Activated effector memory CD4-positive, alpha-beta T cell treated with Interleukin-2 at 50 U/mL for 16 hours (primary cell): ENCODE results near the gene SRSF4.

Experiments used
- DNase-seq: peaks from one replicate; pipeline ENCODE4 v3.0.0-alpha.2; 2020

The SRSF4 gene

GRCh38 chr1:29200906-29201594 lies 19.4 kb upstream of the SRSF4 start:
- no peak for DNase-seq

DNA sequence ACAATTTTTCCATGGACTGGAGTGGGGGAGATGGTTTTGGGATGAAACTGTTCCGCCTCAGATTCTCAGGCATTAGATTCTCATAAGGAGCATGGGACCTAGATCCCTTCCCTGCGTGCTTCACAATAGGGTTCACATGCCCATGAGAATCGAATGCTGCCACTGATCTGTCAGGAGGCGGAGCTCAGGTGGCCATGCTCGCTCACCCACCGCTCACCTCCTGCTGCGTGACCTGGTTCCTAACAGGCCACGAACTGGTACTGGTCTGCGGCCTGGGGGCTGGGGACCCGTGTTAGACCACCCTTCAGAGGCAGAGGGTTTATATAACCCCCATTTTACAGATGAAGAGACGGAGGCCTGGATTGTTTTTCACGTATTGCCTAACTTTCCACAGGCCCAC lies 16.3 kb upstream of the SRSF4 start:
- no peak for DNase-seq

DNA sequence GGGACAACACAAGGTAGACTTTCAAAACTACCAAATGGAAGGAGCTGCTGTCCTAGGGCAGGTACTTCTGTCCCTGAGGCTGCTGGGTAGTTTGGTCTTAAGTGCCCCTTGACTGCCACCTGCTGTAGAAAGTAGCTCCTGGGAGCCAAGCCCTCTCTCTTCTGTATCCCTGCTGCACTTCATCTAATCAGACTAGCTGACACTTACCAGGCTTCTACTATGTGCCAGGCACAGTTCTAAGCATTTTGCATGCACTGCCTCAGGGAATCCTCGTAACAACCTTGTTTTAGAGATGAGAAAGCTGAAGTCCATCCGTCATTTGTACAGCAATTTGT lies 15.9 kb upstream of the SRSF4 start:
- peak; percentile 11 for DNase-seq

DNA sequence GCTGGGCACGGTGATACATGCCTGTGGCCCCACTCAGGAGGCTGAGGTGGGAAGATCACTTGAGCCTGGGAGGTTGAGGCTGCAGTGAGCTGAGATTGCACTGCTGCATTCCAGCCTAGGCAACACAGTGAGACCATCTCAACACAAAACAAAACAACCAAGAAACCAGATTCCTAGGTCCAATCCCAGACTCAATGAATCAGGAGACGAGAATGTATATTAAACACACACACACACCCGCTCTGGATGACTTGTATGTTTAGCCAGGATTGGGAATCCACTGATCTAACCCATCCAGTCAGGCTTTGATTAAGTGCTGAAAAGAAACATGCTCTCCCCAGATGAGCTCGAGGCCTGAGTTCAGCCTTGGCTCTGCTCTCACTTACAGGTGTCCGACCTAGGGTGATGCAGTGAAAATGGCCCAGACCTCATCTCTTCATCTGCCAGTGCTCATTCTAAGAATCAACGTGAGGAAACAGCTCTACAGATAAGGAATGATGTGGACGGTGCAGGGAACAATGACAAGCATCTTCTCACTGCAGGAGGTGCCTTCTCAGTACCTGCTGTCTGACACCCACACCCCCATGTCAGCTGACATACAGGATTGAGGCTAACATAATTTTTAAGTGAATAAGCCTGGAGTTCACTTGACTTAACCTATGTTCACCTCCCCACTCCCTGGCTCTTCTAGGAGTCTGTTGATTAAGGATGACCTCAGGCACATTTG lies 15.3 kb upstream of the SRSF4 start:
- no peak for DNase-seq

GRCh38 chr1:29195881-29196291 lies 14.2 kb upstream of the SRSF4 start:
- DNase-seq = no peak

DNA sequence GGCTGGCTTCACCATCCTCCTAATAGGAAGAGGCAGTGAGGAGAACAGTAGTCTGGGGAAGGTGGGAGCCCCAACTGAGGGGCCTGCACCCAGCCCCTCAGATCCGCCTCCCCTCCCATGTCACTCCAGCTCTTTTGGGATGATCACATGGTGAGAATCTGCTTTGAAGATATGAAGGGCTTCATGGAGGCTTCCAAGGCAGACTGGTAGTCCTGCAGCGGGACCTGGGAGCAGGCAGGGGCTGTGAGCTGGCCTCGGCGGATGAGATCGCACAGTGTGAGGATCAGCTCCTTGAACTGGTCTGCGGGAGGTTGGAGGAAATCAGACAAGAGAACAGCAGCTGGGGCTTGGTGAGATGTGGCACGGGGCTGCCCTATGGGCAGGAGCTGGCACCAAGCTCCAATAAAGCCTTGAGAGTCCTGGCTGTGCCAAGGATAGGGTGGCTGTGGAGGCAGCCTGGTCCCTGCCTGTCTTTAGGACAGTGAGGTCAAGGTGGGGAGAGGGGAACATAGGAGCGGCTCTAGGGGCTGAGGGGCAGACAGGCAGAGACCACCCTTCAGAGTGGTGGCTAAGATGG lies 12.3 kb upstream of the SRSF4 start:
- DNase-seq = no peak

- DNase-seq = no peak
Observed at GRCh38 chr1:29190718-29191117, 9.0 kb upstream of the SRSF4 start.

- no peak for DNase-seq
Observed at GRCh38 chr1:29186707-29187106, 5.0 kb upstream of the SRSF4 start.

DNA sequence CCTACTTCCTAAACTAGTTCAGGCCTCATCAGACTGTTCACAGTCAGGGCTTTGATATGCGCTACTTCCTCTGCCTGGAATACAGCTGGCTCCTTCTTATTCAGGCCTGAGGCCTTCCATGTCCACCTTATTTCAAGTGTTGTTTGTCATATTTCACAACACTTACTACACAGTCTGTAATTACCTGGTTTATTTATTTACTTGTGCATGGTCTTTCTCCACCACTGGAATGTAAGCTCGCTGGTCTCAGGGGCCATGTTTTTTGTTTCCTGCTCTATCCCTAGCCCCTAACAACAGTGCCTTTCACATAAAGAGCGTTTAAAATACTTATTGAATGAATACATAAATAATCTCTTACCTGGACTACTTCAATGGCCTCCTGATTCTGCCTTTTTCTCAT lies 4.6 kb upstream of the SRSF4 start:
- no peak for DNase-seq

- no peak for DNase-seq
Observed at GRCh38 chr1:29183287-29183686, 1.6 kb upstream of the SRSF4 start.

GRCh38 chr1:29180497-29181412 lies 945 bp downstream of the SRSF4 start:
- DNase-seq = no peak

GRCh38 chr1:29179641-29180184 lies 2.0 kb downstream of the SRSF4 start:
- no peak for DNase-seq

DNA sequence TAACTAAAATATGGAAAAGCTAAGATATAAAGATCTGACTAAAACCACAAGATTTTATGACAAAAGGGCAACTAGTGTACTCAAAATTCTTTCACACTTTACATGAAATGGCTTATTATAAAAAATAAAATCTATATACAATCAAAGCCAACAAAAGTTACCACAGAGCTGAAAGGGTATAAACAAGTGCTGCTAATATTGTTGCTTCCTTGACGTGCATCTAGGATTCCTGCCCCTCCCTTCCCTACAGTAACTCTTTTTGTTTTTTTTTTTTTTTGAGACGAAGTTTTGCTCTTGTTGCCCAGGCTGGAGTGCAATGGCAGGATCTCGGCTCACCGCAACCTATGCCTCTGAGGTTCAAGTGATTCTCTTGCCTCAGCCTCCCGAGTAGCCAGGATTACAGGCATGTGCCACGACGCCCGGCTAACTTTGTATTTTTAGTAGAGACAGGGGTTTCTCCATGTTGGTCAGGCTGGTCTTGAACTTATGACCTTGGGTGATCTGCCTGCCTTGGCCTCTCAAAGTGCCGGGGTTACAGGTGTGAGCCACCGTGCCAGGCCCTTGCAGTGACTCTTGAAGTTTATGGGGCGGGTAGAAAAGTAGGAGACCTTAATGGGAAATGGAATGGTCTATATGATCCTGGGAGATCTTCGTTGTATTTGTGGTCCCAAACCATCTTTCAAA lies 4.5 kb downstream of the SRSF4 start:
- DNase-seq = no peak

DNA sequence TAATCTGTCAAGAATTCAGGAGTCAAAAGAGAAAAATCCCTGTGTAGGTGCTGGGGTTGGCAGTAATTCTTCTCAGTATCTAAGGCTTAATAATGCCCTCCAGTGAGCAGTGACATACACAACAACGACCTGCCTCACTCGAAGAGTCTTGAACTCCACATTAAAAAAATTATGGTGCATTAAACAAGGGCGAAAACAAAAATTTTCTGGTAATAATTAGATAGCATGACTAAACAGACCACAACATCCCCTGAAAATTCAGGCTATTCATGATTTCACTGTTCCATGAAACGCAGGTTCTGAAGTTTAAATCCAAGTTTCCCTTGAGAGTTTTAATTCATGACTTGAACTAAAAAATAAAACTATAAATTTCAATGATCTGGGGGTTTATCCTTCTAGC lies 5.1 kb downstream of the SRSF4 start:
- no peak for DNase-seq

DNA sequence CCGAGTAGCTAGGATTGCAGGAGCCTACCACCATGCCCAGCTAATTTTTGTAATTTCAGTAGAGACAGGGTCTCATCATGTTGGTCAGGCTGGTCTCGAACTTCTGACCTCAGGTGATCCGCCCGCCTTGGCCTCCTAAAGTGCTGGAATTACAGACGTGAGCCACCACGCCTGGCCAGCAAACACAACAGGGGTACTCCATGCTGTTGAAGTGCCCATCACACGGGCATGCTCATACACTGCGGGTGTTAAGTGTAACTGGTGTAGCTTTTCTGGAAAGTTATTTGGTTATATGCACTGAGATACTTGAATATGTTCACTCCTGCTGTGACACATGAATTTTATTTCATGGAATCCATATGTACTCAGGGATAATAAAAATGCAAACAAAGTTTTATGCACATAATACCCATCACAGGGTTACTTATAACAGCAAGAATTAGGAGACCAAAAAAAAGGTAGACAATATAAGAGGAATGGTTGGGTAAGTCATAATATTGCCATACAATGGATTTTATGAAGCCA lies 9.2 kb downstream of the SRSF4 start:
- no peak for DNase-seq

DNA sequence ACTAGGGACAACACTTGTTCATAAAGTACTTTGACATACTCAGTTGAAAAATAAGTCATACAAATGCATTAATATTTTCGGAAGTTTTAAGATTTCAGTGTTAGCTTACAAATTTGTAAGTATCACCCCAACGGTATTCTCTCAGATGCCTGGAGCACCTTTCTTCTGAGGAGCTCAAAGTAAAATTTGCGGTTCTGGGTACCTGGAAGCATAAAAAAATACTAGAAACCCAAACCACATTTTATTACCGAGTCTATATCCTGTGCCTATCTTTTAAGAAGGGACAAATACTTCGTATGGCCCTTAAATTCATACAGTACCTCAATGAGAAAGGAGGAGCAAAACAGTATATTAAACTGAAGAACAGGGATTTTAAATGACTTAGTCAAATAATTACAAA lies 10.2 kb downstream of the SRSF4 start:
- no peak for DNase-seq

GRCh38 chr1:29171089-29171488 lies 10.6 kb downstream of the SRSF4 start:
- DNase-seq = no peak

GRCh38 chr1:29169976-29170375 lies 11.7 kb downstream of the SRSF4 start:
- DNase-seq = no peak

- DNase-seq = no peak
Observed at GRCh38 chr1:29167904-29168303, 13.8 kb downstream of the SRSF4 start.

- DNase-seq = no peak
Observed at GRCh38 chr1:29166291-29166878, 15.3 kb downstream of the SRSF4 start.

GRCh38 chr1:29164588-29164987 lies 17.1 kb downstream of the SRSF4 start:
- no peak for DNase-seq
